ENCODE measurements around the gene GNAZ.

GRCh38 chr22:23098718-23099530 lies 28.6 kb downstream of the GNAZ start:
- TF ChIP-seq CTCF (optimal IDR thresholded peaks at IDR 0.05 in 1 of 3, IDR thresholded peaks at IDR 0.05 in 1 of 3, conservative IDR thresholded peaks at IDR 0.05 in 1 of 3; ENCODE audit: extremely low read depth in 1 of 3, insufficient read depth in 2 of 3, low read length in 3 of 3) = no peak
- TF ChIP-seq EZH2 (IDR thresholded peaks at IDR 0.05; ENCODE audit: low read length) = no peak

Measured in keratinocyte (primary cell).